Measurements from ENCODE around the gene VAT1L.

DNA sequence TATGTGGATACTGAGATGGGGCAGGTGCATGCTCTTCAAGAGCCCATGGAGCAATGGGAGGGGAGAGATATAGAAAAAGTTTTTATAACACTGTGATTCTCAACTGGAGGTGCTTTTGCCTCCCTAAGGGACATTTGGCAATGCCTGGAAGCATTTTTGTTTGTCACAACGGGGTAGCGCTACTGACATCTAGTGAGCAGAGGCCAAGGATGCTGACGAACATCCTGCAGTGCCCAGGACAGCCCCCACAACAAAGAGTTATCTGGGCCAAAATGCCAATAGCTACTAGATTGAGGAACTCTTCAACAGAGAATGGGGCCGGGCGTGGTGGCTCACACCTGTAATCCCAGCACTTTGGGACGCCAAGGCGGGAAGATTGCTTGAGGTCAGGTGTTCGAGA, 166.8 kb downstream of the VAT1L start:
- no peak for TF ChIP-seq CTCF (IDR thresholded peaks at IDR 0.05)
- no peak for TF ChIP-seq POLR2A (IDR thresholded peaks at IDR 0.05)

Measured in right lobe of liver (tissue), 4 donors.